ENCODE measurements around the gene ZNF488.

DNA sequence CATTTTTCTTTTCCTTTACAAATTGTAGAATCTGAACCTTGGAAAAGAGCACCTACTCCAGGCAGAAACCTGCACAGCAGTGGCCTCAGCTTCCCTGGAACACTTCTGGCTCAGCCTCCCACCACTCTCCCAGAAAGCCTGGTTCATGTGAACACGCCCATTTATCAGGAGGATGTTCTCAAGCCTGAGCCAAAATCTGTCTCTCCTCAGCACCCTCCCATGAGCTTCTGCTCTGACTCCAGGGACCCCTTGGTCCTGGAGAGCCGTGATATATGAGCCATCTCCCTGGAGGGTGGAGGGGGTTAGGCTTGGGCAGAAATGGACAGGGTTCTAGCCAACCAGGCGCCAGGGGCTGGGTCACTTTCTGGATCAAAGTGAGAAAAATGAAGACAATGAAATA is 51.7 kb downstream of the ZNF488 start:
- TF ChIP-seq, protein P1, sequence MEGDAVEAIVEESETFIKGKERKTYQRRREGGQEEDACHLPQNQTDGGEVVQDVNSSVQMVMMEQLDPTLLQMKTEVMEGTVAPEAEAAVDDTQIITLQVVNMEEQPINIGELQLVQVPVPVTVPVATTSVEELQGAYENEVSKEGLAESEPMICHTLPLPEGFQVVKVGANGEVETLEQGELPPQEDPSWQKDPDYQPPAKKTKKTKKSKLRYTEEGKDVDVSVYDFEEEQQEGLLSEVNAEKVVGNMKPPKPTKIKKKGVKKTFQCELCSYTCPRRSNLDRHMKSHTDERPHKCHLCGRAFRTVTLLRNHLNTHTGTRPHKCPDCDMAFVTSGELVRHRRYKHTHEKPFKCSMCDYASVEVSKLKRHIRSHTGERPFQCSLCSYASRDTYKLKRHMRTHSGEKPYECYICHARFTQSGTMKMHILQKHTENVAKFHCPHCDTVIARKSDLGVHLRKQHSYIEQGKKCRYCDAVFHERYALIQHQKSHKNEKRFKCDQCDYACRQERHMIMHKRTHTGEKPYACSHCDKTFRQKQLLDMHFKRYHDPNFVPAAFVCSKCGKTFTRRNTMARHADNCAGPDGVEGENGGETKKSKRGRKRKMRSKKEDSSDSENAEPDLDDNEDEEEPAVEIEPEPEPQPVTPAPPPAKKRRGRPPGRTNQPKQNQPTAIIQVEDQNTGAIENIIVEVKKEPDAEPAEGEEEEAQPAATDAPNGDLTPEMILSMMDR (IDR thresholded peaks at IDR 0.05; ENCODE audit: low read depth, low read length, poor library complexity, severe bottlenecking) = no peak
- TF ChIP-seq EZH2phosphoT487 (IDR thresholded peaks at IDR 0.05; ENCODE audit: borderline replicate concordance, low read length) = no peak
